DLD1 (cell line): ENCODE measurements around the gene TMCO2.

Source experiments
- in situ Hi-C: cut with HindIII; loops from 2 replicates; pipeline ENCODE4 v1.10.0; 2017; ENCODE audit warnings: low sequenced_read_pairs

Gene TMCO2

DNA sequence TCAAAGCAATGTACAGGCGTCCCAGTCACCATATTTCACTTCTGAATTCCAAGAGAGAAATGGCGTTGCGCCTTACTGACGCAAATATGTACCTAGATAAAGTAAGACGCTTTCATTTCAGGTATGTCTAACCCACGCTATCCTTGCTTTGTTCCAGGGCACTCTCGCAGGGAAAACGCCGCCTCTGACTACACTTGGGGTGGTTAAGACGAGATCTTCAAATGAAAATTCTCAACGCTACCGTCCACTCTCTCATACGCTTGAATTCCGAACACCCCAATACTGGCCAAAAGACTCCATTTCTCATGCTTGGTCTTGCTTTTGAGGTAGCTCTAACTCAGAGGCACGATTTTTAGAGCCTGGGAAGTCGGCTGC is 9.6 kb downstream of the TMCO2 start:
- in situ Hi-C loops = no loop called here

- in situ Hi-C loops = no loop called here
Measured at GRCh38 chr1:40257688-40258444, 10.1 kb downstream of the TMCO2 start, which contains the start of gene ZMPSTE24. Gene ZMPSTE24, plus strand, starts transcription at chr1:40258236. Its CDS starts 36 bp downstream, at chr1:40258272.

DNA sequence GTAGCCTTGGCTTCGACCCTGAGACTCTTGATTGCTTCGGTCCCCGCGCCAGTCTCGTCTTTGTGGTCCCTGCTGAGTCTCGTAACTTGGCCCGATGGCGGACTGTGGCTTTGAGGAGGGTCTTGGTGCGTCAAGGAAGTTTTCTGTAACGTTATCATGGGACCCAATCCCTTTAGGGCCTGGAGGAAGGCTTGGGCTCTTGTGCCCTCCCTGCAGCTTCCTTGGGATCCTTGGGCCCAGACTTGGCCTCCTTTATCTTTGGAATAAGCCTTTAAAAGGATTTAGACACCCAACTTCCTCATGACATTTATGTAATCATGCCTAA is 10.7 kb downstream of the TMCO2 start:
- in situ Hi-C loops = no loop called here

- in situ Hi-C loops = no loop called here
Measured at GRCh38 chr1:40264354-40264781, 16.6 kb downstream of the TMCO2 start.

- in situ Hi-C loops = no loop called here
Measured at GRCh38 chr1:40265298-40265697, 17.6 kb downstream of the TMCO2 start.

DNA sequence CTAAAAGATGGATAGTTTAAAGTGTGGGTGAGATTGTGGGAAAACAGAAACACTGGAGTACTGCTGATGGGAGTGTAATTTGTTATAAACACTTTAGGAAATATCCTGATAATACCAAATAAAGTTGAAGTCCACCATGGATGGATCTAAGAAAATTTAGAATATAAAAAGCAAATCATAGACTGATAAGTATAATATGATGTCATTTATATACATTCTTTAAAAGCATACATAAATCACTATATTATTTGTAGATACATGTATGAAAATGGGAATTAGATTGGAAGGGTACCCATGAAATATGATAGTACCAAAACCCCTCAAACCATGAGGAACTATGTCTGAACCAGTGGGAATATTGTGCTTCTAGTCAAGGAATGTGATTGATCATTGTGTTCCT is 18.2 kb downstream of the TMCO2 start:
- in situ Hi-C loops = no loop called here

DNA sequence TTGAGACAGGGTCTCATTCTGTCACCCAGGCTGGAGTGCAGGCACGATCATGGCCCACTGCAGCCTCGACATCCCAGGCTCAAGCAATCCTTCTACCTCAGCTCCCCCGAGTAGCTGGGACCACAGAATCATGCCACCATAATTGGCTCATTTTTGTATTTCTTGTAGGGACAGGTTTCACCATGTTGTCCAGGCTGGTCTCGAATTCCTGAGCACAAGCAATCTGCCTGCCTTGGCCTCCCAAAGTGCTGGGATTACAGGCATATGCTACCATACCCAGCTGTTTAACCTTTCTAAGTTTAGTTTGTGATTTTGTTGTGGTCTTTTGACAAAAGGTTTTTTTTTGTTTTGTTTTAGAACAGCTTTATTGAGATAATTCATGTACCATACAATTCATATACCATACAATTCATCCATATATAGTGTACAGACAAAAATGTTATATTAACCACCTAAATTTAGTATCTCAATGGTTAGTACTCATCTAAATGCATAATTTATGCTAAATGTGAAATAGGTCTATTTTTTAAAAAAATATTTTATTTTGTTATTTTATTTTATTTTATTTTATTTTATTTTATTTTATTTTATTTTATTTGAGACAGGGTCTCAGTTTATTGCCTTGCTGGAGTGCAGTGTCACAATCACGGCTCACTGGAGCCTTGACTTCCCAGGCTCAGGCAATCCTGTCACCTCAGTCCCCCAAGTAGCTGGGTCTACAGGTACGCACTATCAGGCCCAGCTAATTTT is 19.2 kb downstream of the TMCO2 start:
- in situ Hi-C loops = no loop called here

DNA sequence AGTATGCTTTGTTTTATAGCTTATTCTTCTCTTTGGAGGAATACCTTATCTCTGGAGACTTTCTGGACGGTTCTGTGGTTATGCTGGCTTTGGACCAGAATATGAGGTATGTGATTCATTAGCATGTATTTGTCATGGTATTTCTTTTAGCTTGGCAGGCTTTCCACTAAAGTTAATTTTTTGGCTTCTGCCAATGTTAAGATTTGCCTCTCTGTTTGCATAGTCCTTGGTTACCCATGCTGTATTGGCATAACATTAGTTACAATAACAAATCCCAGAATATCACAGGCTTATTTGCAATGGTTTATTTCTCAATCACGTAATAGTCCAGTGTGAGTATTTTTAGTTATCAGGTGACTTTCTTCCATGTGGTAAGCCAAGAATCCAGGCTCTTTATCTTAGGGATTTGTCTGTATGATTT is 20.0 kb downstream of the TMCO2 start:
- in situ Hi-C loops = no loop called here

- in situ Hi-C loops = no loop called here
Measured at GRCh38 chr1:40268211-40268610, 20.5 kb downstream of the TMCO2 start.

GRCh38 chr1:40270152-40270834 is 22.6 kb downstream of the TMCO2 start:
- in situ Hi-C loops = no loop called here

- in situ Hi-C loops = no loop called here
Measured at GRCh38 chr1:40272653-40273213, 25.0 kb downstream of the TMCO2 start.

DNA sequence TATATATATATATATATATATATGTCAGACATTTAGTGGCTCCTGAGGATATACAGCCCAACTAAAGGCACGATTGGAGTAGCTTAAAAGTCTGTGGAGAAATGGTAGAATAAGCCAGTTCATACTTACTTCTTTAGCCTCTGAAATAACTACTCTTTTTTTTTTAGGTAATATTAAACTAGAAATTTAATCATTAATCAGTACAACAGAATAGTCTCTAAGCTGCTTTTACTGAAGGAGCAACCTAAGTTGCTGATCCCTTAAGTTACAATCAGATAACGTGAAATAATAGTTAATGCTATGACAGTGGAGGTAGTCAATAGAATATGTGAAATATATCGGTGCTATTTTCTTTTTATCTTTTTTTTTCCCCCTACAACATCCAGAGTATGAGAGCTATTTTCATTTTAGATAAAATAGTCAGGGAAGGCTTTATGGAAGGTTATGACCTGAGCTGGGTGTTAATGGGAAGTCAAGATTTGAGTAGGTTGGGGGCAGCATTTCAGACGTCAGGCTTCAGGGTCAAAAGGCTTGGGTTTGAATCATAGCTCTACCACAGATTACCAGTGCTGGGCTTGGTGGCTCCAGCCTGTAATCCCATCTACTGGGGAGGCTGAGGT is 25.9 kb downstream of the TMCO2 start:
- in situ Hi-C loops = no loop called here

- in situ Hi-C loops = no loop called here
Measured at GRCh38 chr1:40274331-40274730, 26.6 kb downstream of the TMCO2 start.

DNA sequence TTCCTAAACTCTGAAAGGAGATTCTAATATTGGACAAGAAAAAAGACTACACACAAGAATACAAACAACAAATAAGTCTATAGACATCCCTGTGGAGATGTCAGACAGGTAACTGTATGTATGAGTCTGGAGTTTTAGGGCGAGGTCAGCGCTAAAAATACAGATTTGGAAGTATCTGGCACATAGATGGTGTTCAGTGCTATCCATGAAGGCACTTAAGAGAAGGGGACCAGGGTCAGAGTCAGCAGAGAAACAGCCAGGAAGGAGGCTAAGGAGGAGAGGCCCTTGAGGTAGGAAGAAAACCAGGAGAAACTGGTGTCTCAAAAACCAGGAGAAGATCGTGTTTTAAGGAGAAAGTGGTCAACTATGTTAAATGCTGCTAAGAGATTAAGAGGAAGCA is 28.4 kb downstream of the TMCO2 start:
- in situ Hi-C loops = no loop called here

DNA sequence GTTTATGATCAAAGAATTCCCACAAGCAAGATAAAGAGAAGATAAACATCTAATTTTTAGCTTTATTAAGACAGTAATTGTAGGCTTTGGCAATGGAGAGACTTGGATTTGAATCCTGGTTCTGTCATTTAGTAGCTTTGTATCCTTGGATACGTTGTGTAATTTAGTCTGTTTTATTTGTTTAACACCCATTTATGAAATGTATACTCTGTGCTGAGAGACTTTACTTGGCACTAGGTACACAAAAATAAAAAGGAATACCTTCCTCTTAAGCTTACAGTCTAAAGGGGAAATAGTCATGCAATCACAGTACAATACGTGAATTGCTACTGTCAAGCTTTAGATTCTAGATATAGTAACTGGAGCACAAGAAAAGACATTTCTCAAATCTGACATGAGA is 34.1 kb downstream of the TMCO2 start:
- in situ Hi-C loops = no loop called here

DNA sequence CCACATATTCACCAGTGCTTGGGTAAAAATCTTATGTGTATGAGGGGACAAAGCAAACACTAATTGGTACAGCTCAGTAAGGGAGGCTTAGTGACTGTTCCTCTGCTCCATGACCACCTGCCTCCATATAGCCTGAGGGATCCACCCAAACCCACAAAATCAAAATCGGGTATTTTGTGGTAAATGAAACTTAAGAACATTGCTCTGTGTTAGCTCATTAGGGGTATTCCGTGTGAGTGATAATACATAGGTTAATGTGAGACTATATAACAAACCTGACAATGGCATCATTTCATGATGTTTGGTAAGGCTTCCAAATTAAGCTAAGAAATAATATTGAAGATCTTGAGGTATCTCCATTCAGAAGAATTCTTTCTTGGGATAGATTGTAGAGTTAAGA is 43.6 kb downstream of the TMCO2 start:
- in situ Hi-C loops = no loop called here

- in situ Hi-C loops = no loop called here
Measured at GRCh38 chr1:40299366-40300248, 51.9 kb downstream of the TMCO2 start.

GRCh38 chr1:40300249-40300567 is 52.5 kb downstream of the TMCO2 start:
- in situ Hi-C loops = no loop called here

DNA sequence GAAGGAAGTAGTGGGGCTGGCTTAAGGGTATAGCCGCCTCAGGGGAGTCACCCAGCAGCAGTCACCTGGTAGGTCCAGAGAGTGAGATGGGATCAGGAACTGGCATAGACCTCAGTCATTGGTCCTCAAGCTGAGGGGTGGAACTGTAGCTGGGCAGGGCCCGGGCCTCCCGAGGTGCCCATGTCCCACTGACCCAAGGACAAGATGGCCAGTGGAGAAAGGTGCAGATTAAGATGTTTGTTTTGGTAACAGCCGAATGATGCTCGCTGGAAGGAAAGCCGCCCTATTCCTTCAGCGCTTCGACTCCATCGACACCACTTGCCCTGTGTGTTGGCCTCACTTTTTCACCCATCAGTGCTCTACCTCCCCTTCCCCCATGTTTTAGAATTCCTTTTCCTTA is 52.9 kb downstream of the TMCO2 start:
- in situ Hi-C loops = no loop called here

DNA sequence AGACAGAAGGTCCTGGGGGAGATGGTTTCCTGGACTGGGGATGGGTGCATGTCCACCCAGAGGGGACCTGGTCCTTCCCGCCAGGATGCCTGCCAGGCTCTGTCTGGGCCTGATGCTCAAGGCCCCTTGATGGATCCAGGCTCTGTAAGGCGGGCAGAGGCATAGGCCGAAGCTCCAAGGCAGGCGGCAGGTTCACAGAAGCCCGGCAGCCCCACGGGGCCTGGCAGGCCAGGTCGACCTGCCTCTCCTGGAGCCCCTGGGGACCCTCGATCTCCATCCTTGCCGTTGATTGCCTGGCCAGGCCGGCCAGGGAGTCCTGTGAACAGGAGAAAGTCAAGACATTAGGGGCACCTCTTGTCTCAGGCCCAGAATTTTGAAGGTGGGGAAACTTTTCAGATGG is 53.3 kb downstream of the TMCO2 start:
- in situ Hi-C loops = no loop called here
